GM19239 (cell line): ENCODE data around the gene PRKCI.
"Not testable (repeated sequence)": the region's sequence is repeated elsewhere in the genome, so short reads cannot be mapped to it uniquely, and the experiment has no call there.

ENCODE experiments used
- DNase-seq: peaks from one replicate; pipeline ENCODE4 v3.0.0; 2011; ENCODE audit warnings: low spot score; ENCODE audit not compliant: insufficient read length
- FAIRE-seq: peaks from 2 replicates; lab custom pipeline; 2011; peaks lifted over from hg19 to GRCh38; lab: Jason Lieb, UNC

The PRKCI gene

GRCh38 chr3:170221924-170222646, at the start of gene PRKCI:
PRKCI (plus strand) TSS chr3:170222424; CDS start chr3:170222670, 246 bp downstream.
- peak; percentile 75 for DNase-seq
- peak; percentile 98 for FAIRE-seq

- FAIRE-seq (no peak), DNase-seq (no peak)
Observed at GRCh38 chr3:170178651-170179050, 43.6 kb upstream of the PRKCI start.

GRCh38 chr3:170179432-170179831, 42.8 kb upstream of the PRKCI start:
- no peak for FAIRE-seq
- no peak for DNase-seq

GRCh38 chr3:170180079-170180907, 41.9 kb upstream of the PRKCI start:
- no peak for DNase-seq
- FAIRE-seq: peak; percentile 81

- DNase-seq (peak; percentile 87), FAIRE-seq (peak; percentile 78)
Observed at GRCh38 chr3:170180908-170181885, 41.0 kb upstream of the PRKCI start, which contains the start of gene PHC3. PHC3 (minus strand) TSS chr3:170181733; CDS start chr3:170181715, 18 bp downstream.

- DNase-seq (no peak), FAIRE-seq (no peak)
Observed at GRCh38 chr3:170189398-170190256, 32.6 kb upstream of the PRKCI start.

- not testable (repeated sequence) for DNase-seq, FAIRE-seq
Observed at GRCh38 chr3:170195759-170196158, 26.5 kb upstream of the PRKCI start.

- FAIRE-seq: no peak
- DNase-seq: no peak
Observed at GRCh38 chr3:170196833-170197232, 25.4 kb upstream of the PRKCI start.

- FAIRE-seq (no peak), DNase-seq (no peak)
Observed at GRCh38 chr3:170200987-170201386, 21.2 kb upstream of the PRKCI start.

GRCh38 chr3:170201527-170201926, 20.7 kb upstream of the PRKCI start:
- DNase-seq (no peak), FAIRE-seq (no peak)

GRCh38 chr3:170203457-170203856, 18.8 kb upstream of the PRKCI start:
- no peak for FAIRE-seq

GRCh38 chr3:170204023-170204472, 18.2 kb upstream of the PRKCI start:
- no peak for FAIRE-seq
- DNase-seq: no peak

More at GRCh38 chr3:170203457-170203856, 18.8 kb upstream of the PRKCI start:
- no peak for DNase-seq

- DNase-seq (no peak), FAIRE-seq (no peak)
Observed at GRCh38 chr3:170204509-170204908, 17.7 kb upstream of the PRKCI start.

GRCh38 chr3:170205302-170205701, 16.9 kb upstream of the PRKCI start:
- DNase-seq (no peak), FAIRE-seq (no peak)

GRCh38 chr3:170206164-170206762, 16.0 kb upstream of the PRKCI start:
- not testable (repeated sequence) for FAIRE-seq, DNase-seq

GRCh38 chr3:170207717-170208116, 14.5 kb upstream of the PRKCI start:
- DNase-seq: no peak
- no peak for FAIRE-seq

- DNase-seq (no peak), FAIRE-seq (no peak)
Observed at GRCh38 chr3:170211668-170212067, 10.6 kb upstream of the PRKCI start.

- FAIRE-seq (no peak), DNase-seq (no peak)
Observed at GRCh38 chr3:170219850-170220249, 2.4 kb upstream of the PRKCI start.

- FAIRE-seq: no peak
- no peak for DNase-seq
Observed at GRCh38 chr3:170220871-170221270, 1.4 kb upstream of the PRKCI start.
